Upper lobe of left lung (tissue), 4 donors: Measurements from ENCODE around the gene ERRFI1.

Experiments used
- CTCF ChIP-seq, 6 experiments: fragments of 450-650 bp in 4 of 6; fragments of 200-600 bp in 2 of 6; sonication (generic) in 2 of 6; IDR thresholded peaks; one replicate each; pipeline ENCODE4 v1.5.1; 2016 to 2019; ENCODE audit warnings: antibody characterized with exemption in 6 of 6
- POLR2A ChIP-seq, 4 donors: fragments of 450-650 bp; IDR thresholded peaks; one replicate each; pipeline ENCODE4 v1.5.1; 2016 to 2017; ENCODE audit warnings: antibody characterized with exemption in 4 of 4, mild to moderate bottlenecking in 2 of 4

DNA sequence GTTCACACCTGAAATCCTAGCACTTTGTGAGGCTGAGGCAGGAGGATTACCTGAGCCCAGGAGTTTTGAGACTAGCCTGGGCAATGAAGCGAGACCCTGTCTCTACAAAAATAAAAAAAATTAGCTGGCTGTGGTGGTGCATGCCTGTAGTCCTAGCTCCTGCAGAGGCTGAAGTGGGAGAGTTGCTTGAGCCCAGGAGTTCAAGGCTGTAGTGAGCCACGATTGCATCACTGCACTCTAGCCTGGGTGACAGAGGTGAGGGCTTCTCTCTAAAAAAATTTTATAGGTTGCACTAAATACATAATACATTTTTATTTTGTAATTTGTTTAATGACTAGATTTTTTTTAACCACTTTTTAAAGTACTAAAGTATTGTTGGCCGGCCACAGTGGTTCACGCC is 58.5 kb downstream of the ERRFI1 start:
- TF ChIP-seq CTCF (IDR thresholded peaks at IDR 0.05) (no peak), POLR2A (IDR thresholded peaks at IDR 0.05) (no peak)
